Transverse colon (tissue), 4 donors: Measurements from ENCODE around the gene ARMC5. TPM values are rescaled to one million over a fixed set of nuclear protein-coding genes. Genes with fewer than 3 reads are reported as not detected.

ENCODE experiments used
- DNase-seq: peaks from one replicate; pipeline ENCODE4 v3.0.0-alpha.2; 2019
- H3K27ac ChIP-seq, 4 donors: fragments of 200-600 bp; sonication (generic); 2 replicates each; pipeline ENCODE4 v1.5.1; 2016 to 2018; ENCODE audit warnings: inconsistent platforms in 4 of 4
- H3K27me3 ChIP-seq: fragments of 200-600 bp; sonication (generic); 2 replicates; pipeline ENCODE4 v1.5.1; 2017; ENCODE audit warnings: inconsistent platforms
- H3K36me3 ChIP-seq, 4 donors: fragments of 200-600 bp; sonication (generic); 2 replicates each; pipeline ENCODE4 v1.5.1; 2017 to 2019; ENCODE audit warnings: inconsistent platforms in 4 of 4
- H3K4me1 ChIP-seq, 4 donors: fragments of 200-600 bp; sonication (generic); 2 replicates each; pipeline ENCODE4 v1.5.1; 2017 to 2020; ENCODE audit warnings: inconsistent platforms in 4 of 4
- H3K4me3 ChIP-seq, 4 donors: fragments of 200-600 bp; sonication (generic); 1 replicate in 1 of 4; 2 replicates in 3 of 4; pipeline versions ENCODE4 v1.5.1 to v1.6.1; 2017 to 2019; ENCODE audit warnings: inconsistent platforms in 4 of 4
- H3K9me3 ChIP-seq, 2 donors: fragments of 200-600 bp; sonication (generic); 2 replicates each; pipeline ENCODE4 v1.5.1; 2017 to 2019; ENCODE audit warnings: inconsistent platforms in 2 of 2
- CTCF ChIP-seq, 5 experiments: fragments of 200-600 bp in 3 of 5; fragments of 450-650 bp in 2 of 5; sonication (generic) in 3 of 5; IDR thresholded peaks; 1 replicate in 2 of 5; 2 replicates in 3 of 5; pipeline ENCODE4 v1.5.1; 2016 to 2017; ENCODE audit warnings: antibody characterized with exemption in 5 of 5, inconsistent platforms in 3 of 5, mild to moderate bottlenecking in 2 of 5, moderate library complexity in 1 of 5
- EP300 ChIP-seq: sonication (generic); formaldehyde crosslinking; IDR thresholded peaks from one replicate; pipeline ENCODE4 v1.6.1; 2017; ENCODE audit warnings: antibody characterized with exemption, low read depth
- POLR2A ChIP-seq: fragments of 450-650 bp; IDR thresholded peaks from one replicate; pipeline ENCODE4 v1.6.1; 2016; ENCODE audit warnings: antibody characterized with exemption, mild to moderate bottlenecking, moderate library complexity
- POLR2AphosphoS5 ChIP-seq, 3 donors: sonication (generic); formaldehyde crosslinking; IDR thresholded peaks; one replicate each; pipeline ENCODE4 v1.6.1; 2016; ENCODE audit warnings: antibody characterized with exemption in 3 of 3
- WGBS, 2 donors: methylation state at CpG; one replicate each; pipeline ENCODE4 v1.1.5; 2018; ENCODE audit warnings: low coverage in 1 of 2; 5-methylcytosine and 5-hydroxymethylcytosine counted together
- in situ Hi-C, 4 donors: fragments of 200-750 bp; cut with MboI; loops; one replicate each; pipeline versions ENCODE4 v1.15.0 to v1.15.1; 2017; ENCODE audit warnings: low sequenced_read_pairs in 3 of 4, low pct_ligation_motif_present in 1 of 4, low pct_unique_long_range_greater_than_20kb in 1 of 4
- intact Hi-C: fragments of 100-400 bp; cut with DNase I; formaldehyde crosslinking; loops from one replicate; pipeline ENCODE4 v1.15.1; 2023; ENCODE audit warnings: low total_unique reads
- total RNA-seq, 4 donors: library from RNA; depleted of rRNA; stranded (reverse); fragments of >200 nt; gene quantifications; one replicate each; pipeline ENCODE4 v1.1.0, GENCODE V29; 2016

Gene ARMC5
- total RNA-seq, 4 donors from 2014 or later = 3.2 to 17.6 (median 8.4) TPM

- Histone ChIP-seq H3K9me3 (no peaks in the 10 kb centered on the region), H3K4me1 (peaks cover 17 to 36% (median 23%) of the 10 kb centered on the region in 4 donors), H3K4me3 (peak overlapping the region; percentile 85 to 93 (median 89)), H3K27ac (peak overlapping the region; percentile 93 to 95 (median 94)), H3K27me3 (no peaks in the 10 kb centered on the region), H3K36me3 (no peaks in the 10 kb centered on the region)
- in situ Hi-C loops = no loop called here
- 14 to 15% methylated on average over 6 of the region's 6 CpGs for WGBS, 2 donors
- DNase-seq = no peak
- TF ChIP-seq CTCF (IDR thresholded peaks at IDR 0.05) (no peak), EP300 (no peak), POLR2A (no peak), POLR2AphosphoS5 (IDR thresholded peaks at IDR 0.05) (no peak)
- intact Hi-C loops = no loop called here
Observed at GRCh38 chr16:31508706-31509195, 49.5 kb downstream of the ARMC5 start.

- intact Hi-C loops = no loop called here
- Histone ChIP-seq H3K4me3 (no peak overlapping the region), H3K36me3 (no peaks in the 10 kb centered on the region), H3K27ac (no peak overlapping the region), H3K9me3 (no peaks in the 10 kb centered on the region), H3K27me3 (no peaks in the 10 kb centered on the region), H3K4me1 (peaks cover 7 to 14% (median 10%) of the 10 kb centered on the region in 4 donors)
- no peak for DNase-seq
- in situ Hi-C loops = loop anchor here in 1 of 4 donors (10.0 kb wide), 1 partner anchor 182 kb away; no protein-coding TSS in a partner anchor
- 68 to 90% methylated on average over 5 to 6 of the region's 6 CpGs for WGBS, 2 donors
- TF ChIP-seq POLR2A (no peak), EP300 (no peak), POLR2AphosphoS5 (IDR thresholded peaks at IDR 0.05) (no peak), CTCF (IDR thresholded peaks at IDR 0.05) (no peak)
Observed at GRCh38 chr16:31513126-31513525, 53.8 kb downstream of the ARMC5 start.

- intact Hi-C loops = no loop called here
- no peaks in the 10 kb centered on the region for H3K27me3 ChIP-seq
- in situ Hi-C loops = loop anchor here in 1 of 4 donors (10.0 kb wide), 1 partner anchor 181 kb away; no protein-coding TSS in a partner anchor
- no peak overlapping the region for H3K27ac ChIP-seq
- peaks cover 7 to 12% (median 9%) of the 10 kb centered on the region in 4 donors for H3K4me1 ChIP-seq
- TF ChIP-seq EP300 (no peak), POLR2A (no peak), POLR2AphosphoS5 (IDR thresholded peaks at IDR 0.05) (no peak), CTCF (IDR thresholded peaks at IDR 0.05) (no peak)
- H3K9me3 ChIP-seq = no peaks in the 10 kb centered on the region
- H3K4me3 ChIP-seq = no peak overlapping the region
- DNase-seq = no peak
- no peaks in the 10 kb centered on the region for H3K36me3 ChIP-seq
Observed at GRCh38 chr16:31513884-31514283, 54.6 kb downstream of the ARMC5 start.

Other genes starting within 250 kb of the ARMC5 start
- under 1 TPM in 1 of 4 donors, not detected in 3; 0.14 TPM for gene TRIM72, start 245.4 kb upstream of the ARMC5 start, total RNA-seq
- gene PYDC1, start 242.4 kb upstream of the ARMC5 start, total RNA-seq = not detected
- gene ITGAM, start 199.5 kb upstream of the ARMC5 start, total RNA-seq = 10 to 100 TPM in 1 of 4 donors, 1 to 10 TPM in 3; 1.1 to 11.5 (median 2.3) TPM
- 1 to 10 TPM in 3 of 4 donors, not detected in 1; 1.2 to 3.8 (median 3.7) TPM for gene ITGAX, start 104.3 kb upstream of the ARMC5 start, total RNA-seq
- under 1 TPM in 1 of 4 donors, not detected in 3; 0.75 TPM for gene ITGAD, start 66.2 kb upstream of the ARMC5 start, total RNA-seq
- gene COX6A2, start 31.1 kb upstream of the ARMC5 start, total RNA-seq = not detected
- gene ZNF843, start 16.7 kb upstream of the ARMC5 start, total RNA-seq = under 1 TPM in 2 of 4 donors, not detected in 2; 0.14 to 0.79 TPM
- 100 to 1,000 TPM in 1 of 4 donors, 10 to 100 TPM in 3; 43.0 to 102 (median 61.4) TPM for gene TGFB1I1, start 12.7 kb downstream of the ARMC5 start, total RNA-seq
- gene SLC5A2, start 23.6 kb downstream of the ARMC5 start, total RNA-seq = not detected
- gene RUSF1, start 48.9 kb downstream of the ARMC5 start, total RNA-seq = 10 to 100 TPM; 49.2 to 86.5 (median 71.3) TPM
- not detected for gene AHSP, start 68.4 kb downstream of the ARMC5 start, total RNA-seq